ENCODE results near the gene C11orf16. TPM values are rescaled to one million over a fixed set of nuclear protein-coding genes. Genes with fewer than 3 reads are reported as not detected.
A peak's percentile ranks its signal among the peaks of the same experiment; 100 is the strongest.

Gene C11orf16
- total RNA-seq, 1 donor from 2014 or later: not detected

- intact Hi-C loops (cut with DNase I): no loop called here
- H3K27ac ChIP-seq: no peak overlapping the region
- peak in 1 of 2 donors; percentile 79 for DNase-seq (ENCODE audit: extremely low spot score in 2 of 2)
These were observed 3.6 kb downstream of the C11orf16 start for GRCh38 chr11:8928981-8929615.

GRCh38 chr11:8928205-8928604 lies 4.5 kb downstream of the C11orf16 start:
- no peaks in the 10 kb centered on the region for H3K36me3 ChIP-seq
- TF ChIP-seq, protein P1, sequence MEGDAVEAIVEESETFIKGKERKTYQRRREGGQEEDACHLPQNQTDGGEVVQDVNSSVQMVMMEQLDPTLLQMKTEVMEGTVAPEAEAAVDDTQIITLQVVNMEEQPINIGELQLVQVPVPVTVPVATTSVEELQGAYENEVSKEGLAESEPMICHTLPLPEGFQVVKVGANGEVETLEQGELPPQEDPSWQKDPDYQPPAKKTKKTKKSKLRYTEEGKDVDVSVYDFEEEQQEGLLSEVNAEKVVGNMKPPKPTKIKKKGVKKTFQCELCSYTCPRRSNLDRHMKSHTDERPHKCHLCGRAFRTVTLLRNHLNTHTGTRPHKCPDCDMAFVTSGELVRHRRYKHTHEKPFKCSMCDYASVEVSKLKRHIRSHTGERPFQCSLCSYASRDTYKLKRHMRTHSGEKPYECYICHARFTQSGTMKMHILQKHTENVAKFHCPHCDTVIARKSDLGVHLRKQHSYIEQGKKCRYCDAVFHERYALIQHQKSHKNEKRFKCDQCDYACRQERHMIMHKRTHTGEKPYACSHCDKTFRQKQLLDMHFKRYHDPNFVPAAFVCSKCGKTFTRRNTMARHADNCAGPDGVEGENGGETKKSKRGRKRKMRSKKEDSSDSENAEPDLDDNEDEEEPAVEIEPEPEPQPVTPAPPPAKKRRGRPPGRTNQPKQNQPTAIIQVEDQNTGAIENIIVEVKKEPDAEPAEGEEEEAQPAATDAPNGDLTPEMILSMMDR (IDR thresholded peaks at IDR 0.05): no peak
- TF ChIP-seq POLR2AphosphoS5 (IDR thresholded peaks at IDR 0.05; ENCODE audit: insufficient read depth in 1 of 2, low read depth in 1 of 2): no peak
- no peak for TF ChIP-seq POLR2A (IDR thresholded peaks at IDR 0.05)
- intact Hi-C loops (cut with DNase I): no loop called here
- H3K4me1 ChIP-seq: no peaks in the 10 kb centered on the region
- no peak overlapping the region for H3K4me3 ChIP-seq
- H3K27ac ChIP-seq: no peak overlapping the region
- DNase-seq (ENCODE audit: extremely low spot score in 2 of 2): no peak
- H3K9me3 ChIP-seq: no peaks in the 10 kb centered on the region
- H3K27me3 ChIP-seq: no peaks in the 10 kb centered on the region

More at GRCh38 chr11:8928981-8929615, 3.6 kb downstream of the C11orf16 start:
- Histone ChIP-seq H3K27me3 (no peaks in the 10 kb centered on the region), H3K9me3 (no peaks in the 10 kb centered on the region), H3K36me3 (no peaks in the 10 kb centered on the region), H3K4me3 (no peak overlapping the region), H3K4me1 (no peaks in the 10 kb centered on the region)
- TF ChIP-seq POLR2AphosphoS5 (IDR thresholded peaks at IDR 0.05; ENCODE audit: insufficient read depth in 1 of 2, low read depth in 1 of 2) (no peak), POLR2A (IDR thresholded peaks at IDR 0.05) (no peak)
- TF ChIP-seq, protein P1 (IDR thresholded peaks at IDR 0.05): no peak

DNA sequence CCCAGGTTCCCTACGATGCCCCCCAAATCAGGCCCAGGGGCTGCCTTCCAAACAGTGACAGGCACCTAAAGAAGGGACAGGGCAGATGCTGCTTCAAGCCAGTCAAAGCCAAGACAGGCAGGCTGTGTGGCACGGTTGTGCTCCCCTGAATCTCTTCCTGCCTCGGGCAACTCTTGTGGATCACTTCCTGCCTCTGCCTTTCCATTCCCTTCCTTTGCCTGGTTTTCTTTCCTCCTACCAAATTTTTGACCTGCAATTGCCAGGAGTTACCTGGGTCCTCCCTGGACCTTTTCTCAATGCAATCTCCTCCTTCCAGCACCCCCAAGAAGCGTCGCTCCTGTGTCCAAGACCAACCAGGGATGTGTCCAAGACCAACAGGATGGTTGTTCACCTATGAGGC lies 5.5 kb downstream of the C11orf16 start:
- intact Hi-C loops (cut with DNase I): no loop called here
- Histone ChIP-seq H3K4me3 (no peak overlapping the region), H3K27ac (no peak overlapping the region), H3K27me3 (no peaks in the 10 kb centered on the region), H3K9me3 (no peaks in the 10 kb centered on the region), H3K36me3 (peaks cover 0 to 4% of the 10 kb centered on the region in 2 donors), H3K4me1 (no peaks in the 10 kb centered on the region)
- no peak for TF ChIP-seq POLR2A (IDR thresholded peaks at IDR 0.05)
- TF ChIP-seq, protein P1 (IDR thresholded peaks at IDR 0.05): no peak
- DNase-seq (ENCODE audit: extremely low spot score in 2 of 2): peak in 1 of 2 donors; percentile 85

DNA sequence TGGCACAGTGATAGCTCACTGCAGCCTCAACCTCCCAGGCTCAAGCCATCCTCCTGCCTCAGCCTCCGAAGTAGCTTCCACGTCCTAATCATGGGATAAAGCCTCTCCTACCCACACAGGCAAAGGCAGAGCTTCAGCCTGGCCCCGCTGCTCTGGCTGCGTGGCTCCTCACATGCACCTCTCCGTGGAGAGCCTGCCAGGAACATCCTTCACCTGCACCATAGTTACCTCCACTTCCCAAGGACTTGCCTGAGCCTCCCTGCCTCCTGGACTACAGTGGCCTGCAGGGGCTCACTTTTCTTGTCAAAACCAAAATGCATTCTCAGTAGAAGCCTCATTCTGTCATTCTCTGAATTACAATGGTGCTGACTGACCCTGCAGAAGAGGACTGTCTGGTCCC lies 6.5 kb downstream of the C11orf16 start:
- no peaks in the 10 kb centered on the region for H3K9me3 ChIP-seq
- TF ChIP-seq, protein P1 (IDR thresholded peaks at IDR 0.05): no peak
- TF ChIP-seq POLR2A (IDR thresholded peaks at IDR 0.05) (no peak), POLR2AphosphoS5 (IDR thresholded peaks at IDR 0.05; ENCODE audit: insufficient read depth in 1 of 2, low read depth in 1 of 2) (no peak)
- peaks cover 0 to 12% of the 10 kb centered on the region in 2 donors for H3K36me3 ChIP-seq
- H3K4me1 ChIP-seq: no peaks in the 10 kb centered on the region
- no peaks in the 10 kb centered on the region for H3K27me3 ChIP-seq
- no peak overlapping the region for H3K4me3 ChIP-seq
- intact Hi-C loops (cut with DNase I): no loop called here
- peak in 1 of 2 donors; percentile 76 for DNase-seq (ENCODE audit: extremely low spot score in 2 of 2)
- H3K27ac ChIP-seq: no peak overlapping the region

DNA sequence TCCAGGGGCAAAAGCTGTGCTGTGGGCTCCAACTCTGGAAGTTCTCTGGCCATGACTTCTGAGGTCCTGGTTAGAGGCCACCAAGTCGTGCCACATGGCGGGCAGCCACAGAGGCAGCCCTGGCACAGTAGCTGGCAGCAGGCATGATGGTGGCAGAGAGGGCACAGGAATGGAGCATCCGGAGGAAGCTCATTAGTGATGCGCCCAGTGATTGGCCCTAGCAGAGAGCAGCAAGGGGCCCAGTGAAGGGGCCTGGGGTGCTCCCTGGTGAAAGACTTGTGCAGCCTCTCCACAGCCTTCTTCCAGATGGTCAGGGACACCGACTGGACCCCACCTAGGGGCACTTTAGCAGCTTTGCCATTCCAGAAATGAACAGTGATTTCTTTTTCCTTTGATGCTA lies 7.0 kb downstream of the C11orf16 start:
- no peak for TF ChIP-seq POLR2AphosphoS5 (IDR thresholded peaks at IDR 0.05; ENCODE audit: insufficient read depth in 1 of 2, low read depth in 1 of 2)
- TF ChIP-seq, protein P1 (IDR thresholded peaks at IDR 0.05): no peak
- TF ChIP-seq POLR2A (IDR thresholded peaks at IDR 0.05): no peak
- H3K4me3 ChIP-seq: no peak overlapping the region

More for the DNA sequence above, 7.0 kb downstream of the C11orf16 start:
- Histone ChIP-seq H3K27ac (no peak overlapping the region), H3K4me1 (no peaks in the 10 kb centered on the region), H3K36me3 (peaks cover 0 to 17% of the 10 kb centered on the region in 2 donors), H3K9me3 (no peaks in the 10 kb centered on the region), H3K27me3 (no peaks in the 10 kb centered on the region)
- intact Hi-C loops (cut with DNase I): no loop called here
- peak in 1 of 2 donors; percentile 78 for DNase-seq (ENCODE audit: extremely low spot score in 2 of 2)
